ENCODE measurements around the gene GPR34. TPM values are rescaled to one million over a fixed set of nuclear protein-coding genes. Genes with fewer than 3 reads are reported as not detected.
A peak's percentile ranks its signal among the peaks of the same experiment; 100 is the strongest.
"Not testable (repeated sequence)": the region's sequence is repeated elsewhere in the genome, so short reads cannot be mapped to it uniquely, and the experiment has no call there.

Gene GPR34
- total RNA-seq, 1 experiment from 2014 or later, result not detected

GRCh38 chrX:41716222-41716621, 27.4 kb downstream of the GPR34 start:
- H3K4me1 ChIP-seq, result no peaks in the 10 kb centered on the region
- H3K4me3 ChIP-seq, result no peak overlapping the region
- H3K27ac ChIP-seq, result no peak overlapping the region
- H3K9me3 ChIP-seq (replicated peaks), result no peaks in the 10 kb centered on the region
- H3K27me3 ChIP-seq, result no peaks in the 10 kb centered on the region
- DNase-seq, result no peak
- no peaks in the 10 kb centered on the region for H3K36me3 ChIP-seq

GRCh38 chrX:41716767-41717473, 28.1 kb downstream of the GPR34 start:
- no peak overlapping the region for H3K4me3 ChIP-seq
- no peaks in the 10 kb centered on the region for H3K27me3 ChIP-seq
- DNase-seq, result no peak
- no peaks in the 10 kb centered on the region for H3K4me1 ChIP-seq
- no peak overlapping the region for H3K27ac ChIP-seq
- no peaks in the 10 kb centered on the region for H3K9me3 ChIP-seq (replicated peaks)
- no peaks in the 10 kb centered on the region for H3K36me3 ChIP-seq

DNA sequence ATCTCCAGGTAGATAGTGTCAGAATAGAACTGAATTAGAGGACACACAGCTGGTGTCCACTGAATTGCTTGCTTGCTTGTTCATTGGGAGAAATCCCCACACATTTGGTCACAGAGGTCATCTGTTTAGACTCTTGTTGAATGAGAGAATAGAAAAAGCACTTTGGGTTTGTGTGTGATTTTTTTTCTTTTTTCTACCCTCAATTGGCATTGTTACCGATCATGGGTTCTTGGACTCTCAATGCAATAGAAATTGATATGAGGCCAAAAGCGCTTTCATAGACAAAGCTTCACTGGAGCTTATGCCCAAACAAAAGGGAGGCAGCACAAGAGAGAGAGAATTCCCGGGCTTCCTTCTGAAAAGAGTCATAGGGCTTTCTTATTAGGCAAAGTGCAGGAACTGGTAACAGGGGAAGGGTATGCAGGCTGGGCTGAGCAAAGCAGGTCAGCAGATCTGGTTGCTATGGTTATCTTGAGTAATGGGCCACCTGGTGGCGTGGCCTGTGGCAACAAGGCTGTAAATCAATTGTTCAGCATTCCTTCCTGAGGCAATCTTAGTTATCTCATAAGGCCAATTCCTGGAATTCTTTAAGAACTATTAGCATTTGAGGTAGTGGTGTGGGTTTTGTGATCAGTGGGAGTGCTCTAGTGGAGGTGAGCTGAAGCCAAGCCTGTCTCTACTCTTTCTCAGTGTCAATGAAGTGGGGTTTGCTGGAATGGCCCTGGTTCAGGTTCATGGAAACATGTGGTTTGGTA, 29.9 kb downstream of the GPR34 start:
- H3K27me3 ChIP-seq, result no peaks in the 10 kb centered on the region
- no peak for DNase-seq
- no peaks in the 10 kb centered on the region for H3K9me3 ChIP-seq (replicated peaks)
- no peaks in the 10 kb centered on the region for H3K36me3 ChIP-seq
- H3K4me3 ChIP-seq, result no peak overlapping the region
- H3K27ac ChIP-seq, result no peak overlapping the region
- H3K4me1 ChIP-seq, result no peaks in the 10 kb centered on the region

- H3K4me3 ChIP-seq; H3K9me3 ChIP-seq (replicated peaks); H3K27ac ChIP-seq; H3K36me3 ChIP-seq; H3K27me3 ChIP-seq; H3K4me1 ChIP-seq; DNase-seq: not testable (repeated sequence)
Observed at GRCh38 chrX:41719610-41720009, 30.8 kb downstream of the GPR34 start.

- Histone ChIP-seq H3K9me3 (replicated peaks) (no peaks in the 10 kb centered on the region), H3K27me3 (no peaks in the 10 kb centered on the region)
- no peak for DNase-seq
Observed at GRCh38 chrX:41720125-41720779, 31.5 kb downstream of the GPR34 start.

GRCh38 chrX:41721590-41721989, 32.8 kb downstream of the GPR34 start:
- Histone ChIP-seq H3K36me3 (no peaks in the 10 kb centered on the region), H3K27ac (no peak overlapping the region), H3K4me3 (no peak overlapping the region), H3K27me3 (no peaks in the 10 kb centered on the region), H3K4me1 (no peaks in the 10 kb centered on the region), H3K9me3 (replicated peaks) (no peaks in the 10 kb centered on the region)
- DNase-seq, result no peak

More at GRCh38 chrX:41720125-41720779, 31.5 kb downstream of the GPR34 start:
- H3K36me3 ChIP-seq, result no peaks in the 10 kb centered on the region
- no peaks in the 10 kb centered on the region for H3K4me1 ChIP-seq
- H3K4me3 ChIP-seq, result no peak overlapping the region
- H3K27ac ChIP-seq, result no peak overlapping the region

DNA sequence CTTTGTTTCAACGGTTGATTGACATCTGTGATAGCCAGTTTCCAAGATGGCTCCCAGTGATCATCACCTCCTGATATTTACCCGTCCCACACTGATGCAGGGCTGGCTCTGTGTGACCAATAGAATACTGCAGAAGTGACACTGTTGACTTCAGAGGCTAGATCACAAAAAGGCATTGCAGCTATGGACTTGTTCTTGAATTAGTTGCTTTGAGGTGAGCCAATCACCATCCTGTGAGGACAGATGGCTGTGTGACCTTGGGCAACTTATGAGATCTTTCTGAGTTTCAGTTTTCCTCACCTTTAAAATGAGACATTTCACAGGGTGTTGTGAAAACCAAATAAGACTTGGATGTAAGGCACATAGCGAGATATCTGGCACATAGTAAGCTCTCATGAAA, 33.4 kb downstream of the GPR34 start:
- no peak for DNase-seq
- no peaks in the 10 kb centered on the region for H3K27me3 ChIP-seq
- H3K4me1 ChIP-seq, result no peaks in the 10 kb centered on the region

GRCh38 chrX:41722816-41723618, 34.2 kb downstream of the GPR34 start:
- Histone ChIP-seq H3K36me3 (no peaks in the 10 kb centered on the region), H3K4me3 (no peak overlapping the region), H3K9me3 (replicated peaks) (no peaks in the 10 kb centered on the region), H3K4me1 (no peaks in the 10 kb centered on the region), H3K27me3 (no peaks in the 10 kb centered on the region), H3K27ac (no peak overlapping the region)
- no peak for DNase-seq

More for the DNA sequence above, 33.4 kb downstream of the GPR34 start:
- no peak overlapping the region for H3K27ac ChIP-seq
- H3K9me3 ChIP-seq (replicated peaks), result no peaks in the 10 kb centered on the region
- H3K4me3 ChIP-seq, result no peak overlapping the region
- no peaks in the 10 kb centered on the region for H3K36me3 ChIP-seq

GRCh38 chrX:41723826-41724225, 35.1 kb downstream of the GPR34 start, which contains the start of gene GPR82:
TSS of gene GPR82 (plus strand) at chrX:41724181. CDS start at chrX:41727027, 2,846 bp downstream.
- Histone ChIP-seq H3K9me3 (replicated peaks) (no peaks in the 10 kb centered on the region), H3K27ac (no peak within 1 kb of the TSS), H3K36me3 (no peaks in the 10 kb centered on the region), H3K27me3 (no peaks in the 10 kb centered on the region), H3K4me1 (no peaks in the 10 kb centered on the region), H3K4me3 (no peak within 1 kb of the TSS)
- no peak for DNase-seq

DNA sequence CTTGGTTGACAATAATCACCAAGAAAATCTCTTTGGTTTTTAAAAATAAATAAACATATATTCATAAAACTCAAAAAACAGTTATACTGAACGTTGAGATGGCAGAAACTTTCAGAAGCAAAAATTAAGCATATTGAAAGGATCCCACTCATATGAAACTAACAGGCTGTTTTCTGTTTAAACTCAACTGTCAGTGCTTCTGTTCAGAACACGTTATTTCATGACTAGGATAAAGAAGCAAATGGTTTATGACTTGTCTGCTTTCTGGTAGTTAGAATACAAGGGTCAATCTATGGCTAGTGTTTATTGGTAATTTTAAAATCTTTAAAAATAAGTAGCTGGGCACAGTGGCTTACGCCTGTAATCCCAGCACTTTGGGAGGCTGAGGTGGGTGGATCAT, 39.4 kb downstream of the GPR34 start:
- no peak for DNase-seq

DNA sequence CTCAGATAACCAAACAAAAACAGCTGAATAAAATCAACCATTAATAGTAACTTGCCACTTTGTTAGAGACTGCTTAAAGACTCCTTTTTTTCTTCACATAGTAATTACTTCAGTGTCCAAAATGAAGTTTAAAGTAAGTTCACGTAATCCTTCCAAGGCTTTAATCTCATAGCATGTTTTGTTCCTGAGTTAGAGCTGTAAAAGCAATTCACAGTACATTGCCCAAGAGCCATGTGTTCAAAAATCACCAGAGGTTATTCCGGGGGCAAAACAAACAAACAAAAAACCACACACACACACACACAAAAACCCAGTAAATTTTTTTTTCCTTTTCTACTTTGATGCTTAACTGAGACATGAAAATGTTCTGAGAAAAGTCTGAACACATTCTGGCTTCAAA, 41.3 kb downstream of the GPR34 start:
- no peak for DNase-seq
- H3K27ac ChIP-seq, result no peak overlapping the region

More for the DNA sequence above, 39.4 kb downstream of the GPR34 start:
- Histone ChIP-seq H3K27me3 (no peaks in the 10 kb centered on the region), H3K4me1 (no peaks in the 10 kb centered on the region), H3K36me3 (no peaks in the 10 kb centered on the region), H3K9me3 (replicated peaks) (no peaks in the 10 kb centered on the region), H3K4me3 (no peak overlapping the region), H3K27ac (no peak overlapping the region)

DNA sequence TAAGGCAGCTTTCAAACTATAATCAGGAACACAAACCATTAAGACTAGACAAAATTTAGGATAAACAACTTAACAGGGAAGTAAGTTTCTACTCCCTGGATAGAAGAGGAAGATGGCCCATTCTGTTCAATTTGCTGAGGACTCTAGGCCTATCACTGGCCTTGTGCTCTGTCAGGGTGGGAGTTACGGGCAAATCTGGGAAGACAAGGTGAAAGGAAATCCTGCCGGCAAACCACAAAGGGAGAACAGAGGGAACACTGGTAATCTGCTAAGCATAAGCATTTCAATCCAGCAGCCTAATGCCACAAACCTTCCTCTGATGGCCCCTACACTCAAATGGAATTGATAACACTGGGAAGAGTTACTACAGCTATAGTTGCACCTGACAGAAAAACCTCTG, 43.5 kb downstream of the GPR34 start:
- Histone ChIP-seq H3K4me3 (no peak overlapping the region), H3K4me1 (no peaks in the 10 kb centered on the region), H3K27ac (no peak overlapping the region), H3K27me3 (no peaks in the 10 kb centered on the region), H3K9me3 (replicated peaks) (no peaks in the 10 kb centered on the region), H3K36me3 (no peaks in the 10 kb centered on the region)
- DNase-seq, result no peak

More for the DNA sequence above, 41.3 kb downstream of the GPR34 start:
- no peaks in the 10 kb centered on the region for H3K36me3 ChIP-seq
- H3K4me1 ChIP-seq, result no peaks in the 10 kb centered on the region
- no peaks in the 10 kb centered on the region for H3K9me3 ChIP-seq (replicated peaks)
- H3K27me3 ChIP-seq, result no peaks in the 10 kb centered on the region
- H3K4me3 ChIP-seq, result no peak overlapping the region

- Histone ChIP-seq H3K36me3 (no peaks in the 10 kb centered on the region), H3K27ac (no peak overlapping the region), H3K4me3 (no peak overlapping the region)
Observed at GRCh38 chrX:41733939-41734338, 45.2 kb downstream of the GPR34 start.

DNA sequence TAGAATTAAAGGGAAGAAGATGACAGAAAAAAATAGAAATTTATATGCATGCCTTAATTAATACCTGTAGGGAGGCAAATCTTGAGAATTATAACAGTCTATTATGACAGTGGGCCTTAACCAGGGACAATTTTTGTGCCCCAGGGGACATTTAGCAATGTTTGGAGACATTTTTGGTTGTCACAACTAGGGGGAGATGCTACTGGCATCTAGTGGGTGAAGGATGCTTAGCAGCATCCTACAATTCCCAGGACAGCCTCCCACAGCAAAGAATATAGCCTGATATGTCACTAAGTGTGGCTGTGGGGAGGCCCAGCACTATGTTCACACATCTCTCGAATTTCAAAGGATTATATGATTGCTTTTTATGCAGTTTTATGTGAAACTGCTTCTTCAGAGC, 45.8 kb downstream of the GPR34 start:
- no peak overlapping the region for H3K27ac ChIP-seq
- no peaks in the 10 kb centered on the region for H3K4me1 ChIP-seq
- DNase-seq, result peak; percentile 4 to 37
- H3K27me3 ChIP-seq, result no peaks in the 10 kb centered on the region
- H3K4me3 ChIP-seq, result no peak overlapping the region
- no peaks in the 10 kb centered on the region for H3K9me3 ChIP-seq (replicated peaks)
- no peaks in the 10 kb centered on the region for H3K36me3 ChIP-seq

More at GRCh38 chrX:41733939-41734338, 45.2 kb downstream of the GPR34 start:
- H3K4me1 ChIP-seq, result no peaks in the 10 kb centered on the region
- H3K9me3 ChIP-seq (replicated peaks), result no peaks in the 10 kb centered on the region
- H3K27me3 ChIP-seq, result no peaks in the 10 kb centered on the region
- no peak for DNase-seq
